ENCODE measurements around the gene FSIP1. TPM values are rescaled to one million over a fixed set of nuclear protein-coding genes. Genes with fewer than 3 reads are reported as not detected.

The FSIP1 gene
- total and polyA plus RNA-seq, 9 of the 15 experiments (the other 6 are each of a cell fraction or from before 2014, with no cell fraction given) = 0.07 to 0.51 (median 0.29) TPM

DNA sequence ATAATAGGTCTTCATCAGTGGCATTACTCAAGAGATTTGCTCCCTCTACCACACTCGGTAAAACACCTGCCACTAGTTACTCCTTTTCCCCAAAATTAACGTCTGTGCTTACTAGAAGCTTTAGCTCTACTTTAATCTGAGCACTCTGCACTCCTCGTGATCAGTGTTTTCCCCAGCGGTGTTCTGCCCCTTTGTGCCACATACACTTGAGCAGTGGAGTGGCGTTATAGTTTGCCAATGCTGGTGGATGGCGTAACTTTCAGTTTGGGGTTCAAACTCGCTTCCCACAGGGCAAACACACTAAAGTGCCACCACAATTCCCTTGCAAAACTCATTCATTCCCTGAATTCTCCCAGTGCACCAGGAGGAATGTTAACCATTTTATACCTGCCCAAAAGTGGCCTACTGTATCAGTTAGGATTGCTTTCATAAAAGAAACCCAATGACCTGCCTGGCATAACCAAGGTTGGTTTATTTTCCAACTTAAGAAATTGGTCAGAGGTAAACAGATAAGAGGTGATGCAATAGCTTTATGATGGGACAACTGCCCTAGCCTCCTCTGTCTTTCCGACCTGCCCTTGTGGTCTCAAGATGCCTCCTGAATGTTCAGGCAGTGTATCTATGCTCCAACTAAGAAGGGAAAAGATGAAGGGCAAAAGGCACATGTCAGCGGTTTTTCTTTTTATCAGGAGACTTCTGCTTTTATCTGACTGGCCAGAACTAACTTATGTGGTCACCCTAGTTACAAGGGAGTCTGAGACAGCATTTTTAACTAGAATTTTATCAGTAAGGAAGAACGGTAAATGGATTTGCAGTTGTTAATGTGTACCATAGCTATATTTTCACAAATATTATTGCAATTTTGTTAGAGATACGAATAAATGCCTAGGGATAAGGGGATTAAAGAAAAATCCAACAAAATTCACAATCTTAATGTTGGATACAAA, 83.9 kb downstream of the FSIP1 start (continued):
- no peak for TF ChIP-seq NCOA6 (IDR thresholded peaks at IDR 0.05)
- no peak for TF ChIP-seq ZNF124 (CRISPR knock-in tag; IDR thresholded peaks at IDR 0.05)
- no peak for TF ChIP-seq NCOA4 (IDR thresholded peaks at IDR 0.05; ENCODE audit: partially characterized antibody)
- TF ChIP-seq ZBTB1 (CRISPR knock-in tag; IDR thresholded peaks at IDR 0.05; ENCODE audit: borderline replicate concordance, low read depth) = no peak
- TF ChIP-seq, protein P1, sequence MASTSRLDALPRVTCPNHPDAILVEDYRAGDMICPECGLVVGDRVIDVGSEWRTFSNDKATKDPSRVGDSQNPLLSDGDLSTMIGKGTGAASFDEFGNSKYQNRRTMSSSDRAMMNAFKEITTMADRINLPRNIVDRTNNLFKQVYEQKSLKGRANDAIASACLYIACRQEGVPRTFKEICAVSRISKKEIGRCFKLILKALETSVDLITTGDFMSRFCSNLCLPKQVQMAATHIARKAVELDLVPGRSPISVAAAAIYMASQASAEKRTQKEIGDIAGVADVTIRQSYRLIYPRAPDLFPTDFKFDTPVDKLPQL (IDR thresholded peaks at IDR 0.05; ENCODE audit: extremely low read depth, insufficient read length) = no peak
- no peak for TF ChIP-seq DIDO1 (tag; IDR thresholded peaks at IDR 0.05; ENCODE audit: low read depth)
- TF ChIP-seq NR2C2 (CRISPR knock-in tag; IDR thresholded peaks at IDR 0.05) = no peak
- TF ChIP-seq NR2C2 (tag; IDR thresholded peaks at IDR 0.05) = peak; percentile 64; the same call in 1 of the 2 replicates
- TF ChIP-seq, protein P2, sequence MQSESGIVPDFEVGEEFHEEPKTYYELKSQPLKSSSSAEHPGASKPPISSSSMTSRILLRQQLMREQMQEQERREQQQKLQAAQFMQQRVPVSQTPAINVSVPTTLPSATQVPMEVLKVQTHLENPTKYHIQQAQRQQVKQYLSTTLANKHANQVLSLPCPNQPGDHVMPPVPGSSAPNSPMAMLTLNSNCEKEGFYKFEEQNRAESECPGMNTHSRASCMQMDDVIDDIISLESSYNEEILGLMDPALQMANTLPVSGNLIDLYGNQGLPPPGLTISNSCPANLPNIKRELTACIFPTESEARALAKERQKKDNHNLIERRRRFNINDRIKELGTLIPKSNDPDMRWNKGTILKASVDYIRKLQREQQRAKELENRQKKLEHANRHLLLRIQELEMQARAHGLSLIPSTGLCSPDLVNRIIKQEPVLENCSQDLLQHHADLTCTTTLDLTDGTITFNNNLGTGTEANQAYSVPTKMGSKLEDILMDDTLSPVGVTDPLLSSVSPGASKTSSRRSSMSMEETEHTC (IDR thresholded peaks at IDR 0.05) = peak; percentile 61; the same call in 1 of the 2 replicates
- peak; percentile 70 for TF ChIP-seq HDAC2 (IDR thresholded peaks at IDR 0.05)
- TF ChIP-seq RHOXF2B (CRISPR knock-in tag; conservative IDR thresholded peaks at IDR 0.05) = no peak
- no peak for TF ChIP-seq RFX7 (CRISPR knock-in tag; IDR thresholded peaks at IDR 0.05)
- no peak for TF ChIP-seq ZFP36 (IDR thresholded peaks at IDR 0.05; ENCODE audit: low read depth, low read length, partially characterized antibody)
- TF ChIP-seq ZNF174 (CRISPR knock-in tag; IDR thresholded peaks at IDR 0.05) = no peak
- TF ChIP-seq, protein P3, sequence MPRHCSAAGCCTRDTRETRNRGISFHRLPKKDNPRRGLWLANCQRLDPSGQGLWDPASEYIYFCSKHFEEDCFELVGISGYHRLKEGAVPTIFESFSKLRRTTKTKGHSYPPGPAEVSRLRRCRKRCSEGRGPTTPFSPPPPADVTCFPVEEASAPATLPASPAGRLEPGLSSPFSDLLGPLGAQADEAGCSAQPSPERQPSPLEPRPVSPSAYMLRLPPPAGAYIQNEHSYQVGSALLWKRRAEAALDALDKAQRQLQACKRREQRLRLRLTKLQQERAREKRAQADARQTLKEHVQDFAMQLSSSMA (CRISPR knock-in tag; IDR thresholded peaks at IDR 0.05) = no peak
- no peak for TF ChIP-seq HMG20A (CRISPR knock-in tag; conservative IDR thresholded peaks at IDR 0.05)
- TF ChIP-seq XRCC3 (IDR thresholded peaks at IDR 0.05) = no peak
- TF ChIP-seq TRIM28 (IDR thresholded peaks at IDR 0.05) = no peak
- peak; percentile 84 for TF ChIP-seq CEBPG (CRISPR knock-in tag; IDR thresholded peaks at IDR 0.05)
- peak; percentile 96 to 98 for TF ChIP-seq CEBPG (tag; conservative IDR thresholded peaks at IDR 0.05 in 1 of 2, IDR thresholded peaks at IDR 0.05 in 1 of 2)
- no peak for TF ChIP-seq WHSC1 (IDR thresholded peaks at IDR 0.05; ENCODE audit: low read length)
- TF ChIP-seq FOS (IDR thresholded peaks at IDR 0.05; ENCODE audit: extremely low read depth, insufficient read length) = no peak
- TF ChIP-seq CC2D1A (IDR thresholded peaks at IDR 0.05) = peak; percentile 62; the same call in 1 of the 2 replicates
- TF ChIP-seq ZNF197 (CRISPR knock-in tag; IDR thresholded peaks at IDR 0.05; ENCODE audit: low read depth) = peak; percentile 47; the same call in 1 of the 2 replicates
- TF ChIP-seq NFXL1 (CRISPR knock-in tag; IDR thresholded peaks at IDR 0.05) = no peak
- TF ChIP-seq ESRRA (IDR thresholded peaks at IDR 0.05; ENCODE audit: borderline replicate concordance, low read depth) = peak; percentile 93
- TF ChIP-seq SRSF3 (IDR thresholded peaks at IDR 0.05; ENCODE audit: insufficient read depth, low read length) = no peak
- peak; percentile 61; the same call in 1 of the 2 replicates for TF ChIP-seq DMBX1 (CRISPR knock-in tag; IDR thresholded peaks at IDR 0.05; ENCODE audit: borderline replicate concordance)
- no peak for TF ChIP-seq ZC3H11A (IDR thresholded peaks at IDR 0.05; ENCODE audit: low read depth, low read length)

Measured in K562 (cell line).